ENCODE results near the gene GIPC3. TPM values are rescaled to one million over a fixed set of nuclear protein-coding genes. Genes with fewer than 3 reads are reported as not detected.
A peak's percentile ranks its signal among the peaks of the same experiment; 100 is the strongest.

The GIPC3 gene
- polyA plus RNA-seq, 1 of the 3 experiments (the other 2 are of a cell fraction) = 0.20 TPM

GRCh38 chr19:3593156-3593555 is 7.9 kb downstream of the GIPC3 start:
- Histone ChIP-seq H3F3A (replicated peaks; ENCODE audit: insufficient read depth) (peaks cover 13% of the 10 kb centered on the region), H3K9me2 (no peaks in the 10 kb centered on the region), H3K27me3 (ENCODE audit: insufficient read depth) (no peaks in the 10 kb centered on the region), H3K9ac (no peak overlapping the region), H4K20me1 (ENCODE audit: insufficient read depth) (no peaks in the 10 kb centered on the region), H3K4me1 (ENCODE audit: control insufficient read depth in 1 of 2, insufficient read depth in 2 of 2, low read depth in 1 of 2, low read length in 1 of 2) (no peaks in the 10 kb centered on the region), H3K4me2 (no peak overlapping the region), H3K27ac (ENCODE audit: low read depth in 2 of 2, low read length in 1 of 2) (no peak overlapping the region), H3K4me3 (ENCODE audit: low read depth in 2 of 2, low read length in 1 of 2) (no peak overlapping the region), H3K36me3 (replicated peaks in 1 of 2; ENCODE audit: control insufficient read depth in 1 of 2, insufficient read depth in 2 of 2, low read length in 1 of 2) (no peaks in the 10 kb centered on the region), H2AFZ (ENCODE audit: low read depth) (no peak overlapping the region), H3K79me2 (ENCODE audit: insufficient read depth) (no peaks in the 10 kb centered on the region), H3K9me3 (no peaks in the 10 kb centered on the region)
- POLR2A ChIA-PET = interaction anchor here (0.5 kb wide), 1 partner anchor 1747 kb away, joined by 3 read pairs; no protein-coding TSS in a partner anchor
- DNase-seq = no peak
- CTCF ChIA-PET = interaction anchor here (1.4 to 3.5 kb wide), 3 partner anchors 8 to 47 kb away, joined by 4 to 20 read pairs (median 4); no protein-coding TSS in a partner anchor
- WGBS (ENCODE audit: low lambda C conversion rate) = 42% methylated on average over 6 of the region's 11 CpGs
- TF ChIP-seq CTCF (IDR thresholded peaks at IDR 0.05) = peak; percentile 10; the same call in 1 of the 2 replicates
- TF ChIP-seq NFIC (IDR thresholded peaks at IDR 0.05; ENCODE audit: borderline replicate concordance) = no peak

- no peak overlapping the region for H3K4me2 ChIP-seq
- no peaks in the 10 kb centered on the region for H3K9me3 ChIP-seq
- no peak overlapping the region for H2AFZ ChIP-seq (ENCODE audit: low read depth)
- ChIA-PET CTCF (interaction anchor here (1.3 to 3.3 kb wide), 2 partner anchors 9 to 14 kb away, joined by 4 to 14 read pairs; partner anchors contain the start of gene GIPC3), POLR2A (no interaction called here)
- DNase-seq = no peak
- H3K79me2 ChIP-seq (ENCODE audit: insufficient read depth) = no peaks in the 10 kb centered on the region
- H3K36me3 ChIP-seq (replicated peaks in 1 of 2; ENCODE audit: control insufficient read depth in 1 of 2, insufficient read depth in 2 of 2, low read length in 1 of 2) = no peaks in the 10 kb centered on the region
- no peak overlapping the region for H3K4me3 ChIP-seq (ENCODE audit: low read depth in 2 of 2, low read length in 1 of 2)
- no peak overlapping the region for H3K27ac ChIP-seq (ENCODE audit: low read depth in 2 of 2, low read length in 1 of 2)
- no peaks in the 10 kb centered on the region for H3K4me1 ChIP-seq (ENCODE audit: control insufficient read depth in 1 of 2, insufficient read depth in 2 of 2, low read depth in 1 of 2, low read length in 1 of 2)
- H3F3A ChIP-seq (replicated peaks; ENCODE audit: insufficient read depth) = peaks cover 6% of the 10 kb centered on the region
- TF ChIP-seq REST (IDR thresholded peaks at IDR 0.05; ENCODE audit: low read depth, low read length) (no peak), PBX3 (IDR thresholded peaks at IDR 0.05) (no peak), GATA2 (CRISPR knock-in tag; IDR thresholded peaks at IDR 0.05) (no peak), JUND (IDR thresholded peaks at IDR 0.05) (no peak), SMC3 (IDR thresholded peaks at IDR 0.05; ENCODE audit: low read depth, low read length) (no peak), POLR2AphosphoS5 (IDR thresholded peaks at IDR 0.05; ENCODE audit: low read depth, low read length) (no peak), MXI1 (IDR thresholded peaks at IDR 0.05; ENCODE audit: low read depth, low read length) (no peak), ZBTB33 (IDR thresholded peaks at IDR 0.05; ENCODE audit: borderline replicate concordance, low read depth) (no peak), USF1 (IDR thresholded peaks at IDR 0.05; ENCODE audit: borderline replicate concordance, low read depth) (no peak), NFIC (IDR thresholded peaks at IDR 0.05; ENCODE audit: borderline replicate concordance) (no peak), RFX5 (IDR thresholded peaks at IDR 0.05; ENCODE audit: low read length) (no peak), MEF2A (IDR thresholded peaks at IDR 0.05; ENCODE audit: borderline replicate concordance, low read depth) (no peak)
- WGBS (ENCODE audit: low lambda C conversion rate) = 85% methylated on average over 8 of the region's 34 CpGs
- no peak overlapping the region for H3K9ac ChIP-seq
- no peaks in the 10 kb centered on the region for H4K20me1 ChIP-seq (ENCODE audit: insufficient read depth)
- no peaks in the 10 kb centered on the region for H3K9me2 ChIP-seq
- H3K27me3 ChIP-seq (ENCODE audit: insufficient read depth) = no peaks in the 10 kb centered on the region
Measured at GRCh38 chr19:3595521-3596061, 10.3 kb downstream of the GIPC3 start.

Measured in SK-N-SH (cell line).